IMR-90 (cell line): ENCODE data around the gene INPPL1. TPM values are rescaled to one million over a fixed set of nuclear protein-coding genes. Genes with fewer than 3 reads are reported as not detected.

Experiments
- ATAC-seq: fragments of 200-7000 bp; cut with Tn5 transposase; 2 replicates; pipeline ENCODE4 v1.9.1; 2020; ENCODE audit warnings: low read depth, mild to moderate bottlenecking, moderate library complexity
- BruUV-seq: library from RNA; stranded (reverse); fragments of 400-500 nt; replicated peaks from 2 replicates; lab custom pipeline; 2021; lab: Mats Ljungman, UMichigan
- CTCF ChIA-PET: fragments of 300-600 bp; formaldehyde crosslinking; extraction: SDS; loops from one replicate; lab custom pipeline; 2021; ENCODE audit warnings: antibody characterized with exemption; lab: Yijun Ruan, JAX
- POLR2A ChIA-PET: fragments of 300-600 bp; sonication (Branson Sonifier 250); formaldehyde crosslinking; loops from one replicate; lab custom pipeline; 2022; ENCODE audit warnings: antibody characterized with exemption; ENCODE audit not compliant: unreplicated experiment; lab: Charles Lee
- DNase-seq: peaks from one replicate; pipeline ENCODE4 v3.0.0; 2013
- H2AFZ ChIP-seq: replicated peaks from 2 replicates; pipeline ENCODE3; 2013; ENCODE audit warnings: low read length, mild to moderate bottlenecking; ENCODE audit not compliant: poor library complexity
- H2AK5ac ChIP-seq: 2 replicates; pipeline ENCODE4 v1.6.1; 2013; ENCODE audit warnings: low read depth, low read length, inconsistent platforms
- H2AK9ac ChIP-seq: replicated peaks from 2 replicates; pipeline ENCODE3; 2013; ENCODE audit warnings: mild to moderate bottlenecking, low read depth, low read length, moderate library complexity; ENCODE audit not compliant: poor library complexity
- H2BK120ac ChIP-seq: 2 replicates; pipeline ENCODE4 v1.6.1; 2013; ENCODE audit warnings: low read depth, low read length, inconsistent platforms
- H2BK15ac ChIP-seq: 3 replicates; pipeline ENCODE4 v1.6.1; 2013; ENCODE audit warnings: low read depth, low read length, inconsistent platforms
- H2BK20ac ChIP-seq: 2 replicates; pipeline ENCODE4 v1.6.1; 2013; ENCODE audit warnings: low read depth, mild to moderate bottlenecking, inconsistent platforms, low read length, moderate library complexity
- H2BK5ac ChIP-seq: 2 replicates; pipeline ENCODE4 v1.6.1; 2013; ENCODE audit warnings: mild to moderate bottlenecking, low read depth, low read length, inconsistent platforms; ENCODE audit not compliant: poor library complexity, severe bottlenecking
- H3K14ac ChIP-seq: replicated peaks from 2 replicates; pipeline ENCODE4 v1.6.1; 2013; ENCODE audit warnings: low read depth, low read length, inconsistent platforms
- H3K18ac ChIP-seq: 2 replicates; pipeline ENCODE4 v1.6.1; 2013; ENCODE audit warnings: low read depth, low read length, control low read depth
- H3K23ac ChIP-seq: 2 replicates; pipeline ENCODE4 v1.6.1; 2013; ENCODE audit warnings: low read depth, low read length, inconsistent platforms
- H3K27ac ChIP-seq: 2 replicates; pipeline ENCODE4 v1.5.1; 2013; ENCODE audit warnings: mild to moderate bottlenecking, control low read depth, low read length; ENCODE audit not compliant: insufficient read depth
- H3K27me3 ChIP-seq: 2 replicates; pipeline ENCODE4 v1.6.1; 2013; ENCODE audit warnings: low read length; ENCODE audit not compliant: control insufficient read depth, insufficient read depth
- H3K36me3 ChIP-seq: 2 replicates; pipeline ENCODE4 v1.6.1; 2013; ENCODE audit warnings: low read length, mixed read lengths; ENCODE audit not compliant: control insufficient read depth, insufficient read depth
- H3K4ac ChIP-seq: 2 replicates; pipeline ENCODE4 v1.6.1; 2013; ENCODE audit warnings: low read depth, low read length, inconsistent platforms
- H3K4me1 ChIP-seq: 2 replicates; pipeline ENCODE4 v1.6.1; 2013; ENCODE audit warnings: low read length, mixed read lengths; ENCODE audit not compliant: control insufficient read depth, insufficient read depth
- H3K4me2 ChIP-seq: 2 replicates; pipeline ENCODE4 v1.6.1; 2013; ENCODE audit warnings: low read depth, mild to moderate bottlenecking, control low read depth, low read length, moderate library complexity
- H3K4me3 ChIP-seq: 2 replicates; pipeline ENCODE4 v1.5.1; 2013; ENCODE audit warnings: low read depth, mild to moderate bottlenecking, control low read depth, low read length, moderate library complexity; ENCODE audit not compliant: insufficient read depth
- H3K56ac ChIP-seq: 2 replicates; pipeline ENCODE4 v1.6.1; 2013; ENCODE audit warnings: low read length, inconsistent platforms; ENCODE audit not compliant: insufficient read depth; ENCODE audit errors: extremely low read depth
- H3K79me1 ChIP-seq, 2 experiments: 2 replicates each; pipeline ENCODE4 v1.6.1; 2013; ENCODE audit warnings: low read length in 2 of 2, inconsistent platforms in 1 of 2, low read depth in 1 of 2
- H3K9ac ChIP-seq: 2 replicates; pipeline ENCODE4 v1.6.1; 2013; ENCODE audit warnings: low read depth, low read length, control low read depth
- H3K9me1 ChIP-seq: 2 replicates; pipeline ENCODE4 v1.6.1; 2013; ENCODE audit warnings: low read length, inconsistent platforms; ENCODE audit not compliant: insufficient read depth
- H3K9me3 ChIP-seq: 2 replicates; pipeline ENCODE4 v1.6.1; 2013; ENCODE audit warnings: low read length; ENCODE audit not compliant: control insufficient read depth, insufficient read depth
- H4K20me1 ChIP-seq: 2 replicates; pipeline ENCODE4 v1.6.1; 2013; ENCODE audit warnings: low read length, inconsistent platforms; ENCODE audit not compliant: insufficient read depth
- H4K5ac ChIP-seq: 2 replicates; pipeline ENCODE4 v1.6.1; 2013; ENCODE audit warnings: mild to moderate bottlenecking, low read depth, low read length, control low read depth
- H4K8ac ChIP-seq, 2 experiments: 2 replicates each; pipeline ENCODE4 v1.6.1; 2013; ENCODE audit warnings: low read depth in 2 of 2, low read length in 2 of 2, control low read depth in 1 of 2, inconsistent platforms in 1 of 2
- H4K91ac ChIP-seq: 2 replicates; pipeline ENCODE4 v1.6.1; 2013; ENCODE audit warnings: low read depth, low read length, inconsistent platforms; ENCODE audit not compliant: insufficient read depth
- BHLHE40 ChIP-seq: fragments of 150-350 bp; IDR thresholded peaks from 2 replicates; pipeline ENCODE4 v1.6.1; 2016; ENCODE audit warnings: mild to moderate bottlenecking, low read depth, low read length
- CEBPB ChIP-seq: IDR thresholded peaks from 2 replicates; pipeline ENCODE4 v1.6.1; 2012; ENCODE audit warnings: low read depth, low read length, improper control_type of control experiment
- CHD1 ChIP-seq: IDR thresholded peaks from 2 replicates; pipeline ENCODE4 v1.6.1; 2012; ENCODE audit warnings: low read depth, low read length, improper control_type of control experiment
- CTCF ChIP-seq: conservative IDR thresholded peaks from 2 replicates; pipeline ENCODE4 v1.5.1; 2012; ENCODE audit warnings: mild to moderate bottlenecking, low read depth, low read length, improper control_type of control experiment
- FOS ChIP-seq: fragments of 150-350 bp; IDR thresholded peaks from 2 replicates; pipeline ENCODE4 v1.6.1; 2016; ENCODE audit warnings: low read depth, low read length
- MAFK ChIP-seq: IDR thresholded peaks from 2 replicates; pipeline ENCODE4 v1.6.1; 2012; ENCODE audit warnings: low read depth, low read length, improper control_type of control experiment
- MAZ ChIP-seq: IDR thresholded peaks from 2 replicates; pipeline ENCODE4 v1.6.1; 2012; ENCODE audit warnings: low read depth, mild to moderate bottlenecking, low read length, improper control_type of control experiment, moderate library complexity, borderline replicate concordance
- MXI1 ChIP-seq: IDR thresholded peaks from 2 replicates; pipeline ENCODE4 v1.6.1; 2012; ENCODE audit warnings: low read depth, mild to moderate bottlenecking, low read length, moderate library complexity, borderline replicate concordance
- NFE2L2 ChIP-seq: fragments of 150-350 bp; IDR thresholded peaks from 2 replicates; pipeline ENCODE4 v1.6.1; 2016; ENCODE audit warnings: low read depth, mild to moderate bottlenecking, low read length
- POLR2A ChIP-seq: IDR thresholded peaks from 2 replicates; pipeline ENCODE4 v1.6.1; 2012; ENCODE audit warnings: mild to moderate bottlenecking, low read depth, low read length
- RAD21 ChIP-seq: IDR thresholded peaks from 2 replicates; pipeline ENCODE4 v1.6.1; 2012; ENCODE audit warnings: low read length, improper control_type of control experiment
- RCOR1 ChIP-seq: IDR thresholded peaks from 2 replicates; pipeline ENCODE4 v1.6.1; 2012; ENCODE audit warnings: mild to moderate bottlenecking, low read length, improper control_type of control experiment; ENCODE audit not compliant: insufficient replicate concordance
- RFX5 ChIP-seq: IDR thresholded peaks from 2 replicates; pipeline ENCODE4 v1.8.0; 2012; ENCODE audit warnings: low read depth, mild to moderate bottlenecking, low read length, moderate library complexity
- SMC3 ChIP-seq: fragments of 150-350 bp; IDR thresholded peaks from 2 replicates; pipeline ENCODE4 v1.6.1; 2016; ENCODE audit warnings: low read depth, mild to moderate bottlenecking, antibody characterized with exemption, low read length, moderate library complexity
- USF2 ChIP-seq: fragments of 150-350 bp; IDR thresholded peaks from 2 replicates; pipeline ENCODE4 v1.6.1; 2017; ENCODE audit warnings: mild to moderate bottlenecking, antibody characterized with exemption, low read length, low read depth
- WGBS, 2 experiments: methylation state at CpG; one replicate each; pipeline versions ENCODE4 v1.1.5 to v1.1.7; 2013; ENCODE audit warnings: missing lambda C conversion rate in 2 of 2; ENCODE audit not compliant: insufficient read length in 1 of 2; ENCODE audit errors: extremely low coverage in 2 of 2; 5-methylcytosine and 5-hydroxymethylcytosine counted together
- dilution Hi-C: fragments of 300-500 bp; cut with HindIII; formaldehyde crosslinking; loops from one replicate; pipeline ENCODE4 v1.14.3; 2018; ENCODE audit warnings: low sequenced_read_pairs; ENCODE audit not compliant: unreplicated experiment
- in situ Hi-C: fragments of 300-500 bp; cut with MboI; formaldehyde crosslinking; loops from 3 replicates; pipeline ENCODE4 v1.14.3; 2019; ENCODE audit warnings: low sequenced_read_pairs, inconsistent platforms, mixed read lengths
- intact Hi-C: fragments of 100-400 bp; cut with micrococcal nuclease; formaldehyde crosslinking; loops from 2 replicates; pipeline ENCODE4 v1.10.0; 2022
- polyA plus RNA-seq, 3 experiments: library from polyadenylated mRNA; depleted of rRNA; stranded (reverse); fragments of >200 nt; gene quantifications; 2 replicates each; pipeline ENCODE4 v1.2.3, GENCODE V29; 2012; ENCODE audit warnings: low replicate concordance in 1 of 3
- total RNA-seq: library from RNA; depleted of rRNA; stranded (reverse); fragments of >200 nt; gene quantifications from 2 replicates; pipeline ENCODE4 v1.2.3, GENCODE V29; 2012
- TF ChIP-seq, protein P1 (sequence below): fragments of 150-350 bp; IDR thresholded peaks from 2 replicates; pipeline ENCODE4 v1.6.1; 2016; ENCODE audit warnings: low read depth, mild to moderate bottlenecking, low read length, moderate library complexity, borderline replicate concordance

INPPL1 gene
- total and polyA plus RNA-seq, 2 of the 4 experiments (the other 2 are of a cell fraction), result 27.4 to 105 TPM

- Histone ChIP-seq H3K4ac (no peak overlapping the region), H2BK15ac (no peak overlapping the region), H4K5ac (no peak overlapping the region), H3K36me3 (no peaks in the 10 kb centered on the region), H3K4me2 (no peak overlapping the region), H3K9ac (no peak overlapping the region), H2BK20ac (no peak overlapping the region), H3K27me3 (no peaks in the 10 kb centered on the region; the same call in 1 of the 2 replicates), H3K79me1 (no peaks in the 10 kb centered on the region), H2AK9ac (no peak overlapping the region), H3K9me3 (no peaks in the 10 kb centered on the region), H3K14ac (no peak overlapping the region), H3K56ac (no peak overlapping the region), H2AK5ac (no peak overlapping the region), H4K8ac (no peak overlapping the region), H2AFZ (no peak overlapping the region), H4K91ac (no peak overlapping the region), H2BK120ac (no peak overlapping the region; the same call in 1 of the 2 replicates), H3K18ac (no peak overlapping the region), H2BK5ac (no peak overlapping the region), H3K9me1 (peaks cover 5% of the 10 kb centered on the region; the same call in 1 of the 2 replicates), H3K4me3 (no peak overlapping the region), H3K23ac (no peak overlapping the region), H4K20me1 (no peaks in the 10 kb centered on the region), H3K4me1 (peaks cover 5% of the 10 kb centered on the region), H3K27ac (no peak overlapping the region)
- ChIA-PET CTCF (no interaction called here), POLR2A (no interaction called here)
- in situ Hi-C loops, result no loop called here
- no peak for ATAC-seq
- dilution Hi-C loops, result no loop called here
- BruUV-seq, result no TSS peak
- no peak for TF ChIP-seq CHD1
- no peak for TF ChIP-seq BHLHE40
- TF ChIP-seq NFE2L2, result no peak
- TF ChIP-seq, protein P1, sequence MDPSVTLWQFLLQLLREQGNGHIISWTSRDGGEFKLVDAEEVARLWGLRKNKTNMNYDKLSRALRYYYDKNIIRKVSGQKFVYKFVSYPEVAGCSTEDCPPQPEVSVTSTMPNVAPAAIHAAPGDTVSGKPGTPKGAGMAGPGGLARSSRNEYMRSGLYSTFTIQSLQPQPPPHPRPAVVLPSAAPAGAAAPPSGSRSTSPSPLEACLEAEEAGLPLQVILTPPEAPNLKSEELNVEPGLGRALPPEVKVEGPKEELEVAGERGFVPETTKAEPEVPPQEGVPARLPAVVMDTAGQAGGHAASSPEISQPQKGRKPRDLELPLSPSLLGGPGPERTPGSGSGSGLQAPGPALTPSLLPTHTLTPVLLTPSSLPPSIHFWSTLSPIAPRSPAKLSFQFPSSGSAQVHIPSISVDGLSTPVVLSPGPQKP, result no peak
- no peak for TF ChIP-seq SMC3
- no peak for TF ChIP-seq MXI1
- TF ChIP-seq RCOR1, result no peak
- TF ChIP-seq RFX5, result no peak
- no peak for TF ChIP-seq CEBPB
- no peak for TF ChIP-seq RAD21
- no peak for TF ChIP-seq USF2
- TF ChIP-seq FOS, result no peak
- TF ChIP-seq CTCF, result no peak
- TF ChIP-seq MAZ, result no peak
- no peak for TF ChIP-seq MAFK
- no peak for TF ChIP-seq POLR2A
- intact Hi-C loops, result no loop called here
- no CpG with 5 or more reads among the region's 6 CpGs for WGBS, 2 experiments
- DNase-seq, result no peak
These were observed 46.9 kb upstream of the INPPL1 start for GRCh38 chr11:72177656-72178055.
